ENCODE measurements around the gene MAP7.

MAP7 gene

DNA sequence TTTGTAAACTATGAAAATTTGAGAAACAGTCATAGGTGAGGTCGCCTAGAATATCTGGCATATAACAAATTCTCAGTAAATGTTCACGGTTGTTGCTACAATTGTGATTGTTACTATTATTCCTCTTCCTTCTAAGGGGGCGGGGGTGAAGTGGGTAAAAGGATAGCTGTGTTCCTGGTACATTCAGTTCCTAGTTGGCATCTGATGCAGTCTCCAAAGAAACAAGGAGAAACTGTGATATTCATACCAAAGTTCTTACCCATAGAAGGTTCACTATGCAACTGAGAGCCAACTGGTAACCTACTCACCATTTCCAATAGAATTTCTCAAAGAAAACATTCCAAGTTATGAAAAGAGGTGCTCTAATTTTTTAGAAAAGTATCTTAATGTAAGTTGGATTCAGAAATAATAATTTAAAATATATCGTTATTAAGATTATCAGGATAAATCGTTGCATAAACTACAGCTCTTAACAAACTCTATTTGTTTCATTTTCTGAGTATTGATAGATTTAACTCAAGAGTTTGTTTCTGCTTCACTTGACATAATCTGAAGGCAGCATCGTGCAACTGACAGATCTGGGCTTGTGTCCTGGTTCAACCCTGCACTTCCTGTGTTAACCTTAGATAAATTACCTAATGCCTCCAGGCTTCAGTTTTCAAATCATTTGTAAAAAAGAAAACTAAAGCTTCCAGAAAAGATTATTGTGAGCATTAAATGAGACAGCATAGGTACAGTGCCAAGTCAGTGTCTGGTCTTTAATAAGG lies 13.3 kb upstream of the MAP7 start:
- no peak for DNase-seq

DNA sequence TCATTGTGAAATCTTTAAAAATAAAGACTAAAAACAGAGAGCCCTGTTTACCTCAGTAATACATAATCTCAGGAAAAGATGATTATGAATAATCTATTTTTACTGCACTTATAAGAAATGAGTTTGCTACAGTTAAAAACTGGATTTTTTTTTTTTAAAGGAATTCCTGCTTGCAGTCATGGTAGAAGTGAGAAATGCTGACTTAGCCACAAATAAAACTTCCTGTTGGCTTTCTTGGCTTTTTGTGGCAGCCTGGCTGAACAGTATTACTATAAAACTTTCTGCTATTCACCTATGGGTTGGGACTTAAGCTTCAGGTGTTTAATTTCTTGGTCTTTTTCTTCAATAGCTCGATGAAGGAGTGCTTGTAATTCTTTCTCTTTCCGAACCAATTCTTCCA lies 12.0 kb upstream of the MAP7 start:
- no peak for DNase-seq

DNA sequence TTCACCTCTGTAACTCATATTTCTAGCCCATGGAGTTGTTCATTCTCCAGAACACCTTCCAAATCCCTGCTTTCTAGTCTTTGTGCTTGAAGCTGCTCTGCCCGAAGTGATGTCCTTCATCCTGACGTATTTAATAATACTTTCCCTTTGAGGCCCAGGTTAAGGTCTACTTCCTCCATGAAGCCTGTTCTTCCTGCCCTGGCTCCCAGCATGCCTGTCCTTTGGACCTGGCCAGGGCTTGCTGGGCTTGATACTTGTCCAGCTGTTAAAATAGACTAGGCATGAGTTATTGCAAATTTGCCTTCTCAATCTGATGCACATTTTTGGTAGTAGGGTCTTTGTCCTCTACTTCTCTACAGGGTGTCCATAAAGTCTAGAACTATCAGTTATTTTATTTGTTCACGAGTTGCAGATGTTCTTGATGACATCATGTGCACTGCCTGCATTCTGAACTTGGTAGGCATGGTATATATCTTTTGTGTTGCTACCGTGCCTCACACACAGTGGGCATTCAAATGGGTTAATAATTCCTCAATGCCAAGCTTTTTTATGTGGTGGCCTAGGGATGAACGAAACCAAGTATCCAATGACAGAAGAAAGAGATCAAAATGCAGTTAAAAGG lies 3.1 kb upstream of the MAP7 start:
- DNase-seq, result no peak

DNA sequence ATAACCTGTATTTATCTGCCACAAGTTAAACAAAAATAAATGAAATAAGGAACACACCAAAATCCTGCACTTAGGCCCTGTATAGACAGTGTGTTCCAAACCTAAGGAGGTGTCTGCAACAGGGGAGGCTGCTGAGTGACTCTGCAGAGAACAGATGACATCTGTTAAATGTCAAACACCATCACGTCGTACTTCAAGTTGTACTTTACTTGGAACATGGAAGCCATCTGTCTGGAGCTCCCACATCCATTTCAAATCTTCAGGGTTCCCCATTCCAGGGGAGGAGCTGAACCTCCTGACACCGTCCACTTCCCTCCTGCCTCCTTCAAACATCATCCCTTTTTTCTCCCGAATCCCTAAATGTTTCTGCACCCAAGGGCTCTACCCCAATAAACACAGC lies 1.8 kb upstream of the MAP7 start:
- DNase-seq, result no peak

DNA sequence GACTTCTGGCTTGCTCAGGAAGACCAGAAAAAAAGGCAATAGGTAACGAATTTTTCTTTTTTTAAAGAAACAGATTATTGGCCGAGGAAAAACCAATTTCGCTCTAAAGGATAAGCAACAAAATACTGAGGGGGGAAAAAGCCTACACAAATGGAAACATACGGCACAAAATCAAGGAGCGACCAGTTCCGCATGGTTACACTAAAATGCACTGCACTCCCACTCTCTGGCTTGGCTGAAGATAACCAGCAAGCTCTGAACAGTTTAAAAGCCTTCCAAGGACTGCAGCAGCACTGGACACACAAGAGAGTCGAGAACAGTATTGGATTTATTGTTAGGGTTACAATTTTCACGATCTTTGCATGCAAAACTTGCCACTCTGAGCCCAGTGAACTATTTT lies 881 bp upstream of the MAP7 start:
- no peak for DNase-seq

DNA sequence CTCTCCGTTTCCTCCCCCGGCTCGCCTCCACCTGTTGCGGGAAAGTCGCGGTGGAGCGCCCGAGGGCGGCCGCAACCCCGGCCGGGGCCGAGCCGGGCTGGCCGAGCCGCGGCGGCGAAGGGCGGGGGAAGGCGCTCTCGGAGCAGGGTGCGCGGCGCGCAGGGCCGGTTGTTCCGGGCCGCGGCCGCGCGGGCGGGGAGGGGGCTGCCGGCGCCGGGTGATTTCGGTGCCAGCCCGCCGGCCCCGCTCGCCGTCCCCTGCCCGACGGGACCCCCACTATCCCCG lies 235 bp downstream of the MAP7 start:
- peak; percentile 2 for DNase-seq

DNA sequence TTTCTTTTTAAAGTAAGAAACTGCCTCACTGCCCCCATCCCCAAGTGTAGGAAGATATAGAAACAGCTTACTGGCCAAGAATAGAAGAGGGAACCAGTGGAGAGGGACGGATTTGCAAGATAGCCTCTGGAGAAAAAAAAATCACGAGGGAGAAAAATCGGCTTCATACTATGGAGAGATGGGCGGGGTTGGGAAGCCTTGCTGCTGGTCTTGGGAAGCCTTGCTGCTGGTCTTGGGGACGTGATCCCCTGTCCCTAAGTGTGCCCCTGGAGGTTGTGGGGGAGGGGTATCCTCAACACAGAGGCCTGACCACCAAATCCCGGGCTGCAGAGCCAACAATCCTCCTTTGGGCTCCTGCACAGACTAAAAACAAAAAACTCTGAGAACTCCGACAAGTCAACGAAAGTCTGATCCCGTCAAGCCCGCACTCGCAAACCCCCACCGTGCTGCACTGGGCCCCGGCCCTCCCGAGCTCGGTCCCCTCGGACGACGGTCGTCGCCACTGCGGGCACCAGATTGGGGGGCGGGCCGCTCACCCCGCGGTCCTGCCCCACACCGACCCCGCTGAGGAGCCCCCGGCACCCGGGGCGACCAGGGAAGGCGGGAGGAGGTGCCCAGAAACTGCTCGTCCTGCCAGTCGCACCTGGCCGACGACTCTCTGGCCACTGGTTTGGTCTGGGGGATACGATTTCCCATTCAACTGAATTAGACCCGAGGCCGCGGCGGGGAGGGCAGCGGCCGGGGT lies 750 bp downstream of the MAP7 start:
- no peak for DNase-seq

DNA sequence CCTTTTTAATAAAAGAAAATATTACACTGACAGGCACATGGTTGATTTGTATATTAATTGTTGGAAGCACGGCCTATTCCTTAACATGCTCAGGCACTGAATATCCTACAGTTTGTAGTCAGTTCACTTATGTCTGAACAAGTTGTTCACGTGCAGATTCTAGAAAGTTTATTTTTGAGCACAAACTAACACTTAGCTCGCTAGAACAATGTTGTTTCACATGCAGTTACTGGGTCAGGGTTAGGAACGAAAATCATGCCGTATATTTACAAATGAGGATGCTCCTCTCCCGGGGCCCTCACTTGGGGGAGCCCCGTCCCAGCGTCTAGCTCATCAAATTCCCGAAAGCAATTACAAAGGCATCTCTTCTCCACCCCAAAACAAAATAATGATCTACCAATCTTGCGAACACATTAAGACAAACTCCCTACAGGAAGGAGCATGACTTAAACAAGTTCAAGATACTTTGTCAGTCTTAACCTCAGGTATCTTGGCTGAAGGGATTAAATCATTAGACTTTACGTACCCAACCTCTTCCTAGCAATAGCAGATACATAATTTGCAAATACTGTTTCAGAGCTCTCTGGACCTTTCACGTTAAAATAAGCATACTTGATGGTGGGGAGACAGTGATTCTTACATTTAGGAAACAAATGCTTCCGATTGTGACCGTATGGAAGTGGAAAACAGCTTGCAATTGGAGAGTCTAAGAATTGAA lies 1.5 kb downstream of the MAP7 start:
- DNase-seq, result no peak

DNA sequence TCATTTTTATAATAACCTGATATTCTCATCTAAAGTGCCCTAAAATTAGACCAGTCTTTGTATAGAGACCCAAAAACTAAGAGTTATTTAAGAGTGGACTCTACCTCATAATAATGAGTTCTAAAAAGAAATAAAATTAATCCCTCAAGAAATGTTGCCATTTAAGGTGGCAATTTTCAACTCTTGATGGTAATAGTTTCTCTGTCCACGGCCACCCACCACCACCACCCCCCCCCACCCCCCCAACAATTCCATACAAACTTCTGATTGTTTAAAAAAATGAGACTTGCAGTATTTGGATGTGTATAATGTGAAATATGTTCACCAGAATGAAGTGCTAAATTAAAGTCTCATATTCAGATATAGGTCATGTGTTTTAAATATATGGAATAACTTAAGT lies 2.4 kb downstream of the MAP7 start:
- no peak for DNase-seq

DNA sequence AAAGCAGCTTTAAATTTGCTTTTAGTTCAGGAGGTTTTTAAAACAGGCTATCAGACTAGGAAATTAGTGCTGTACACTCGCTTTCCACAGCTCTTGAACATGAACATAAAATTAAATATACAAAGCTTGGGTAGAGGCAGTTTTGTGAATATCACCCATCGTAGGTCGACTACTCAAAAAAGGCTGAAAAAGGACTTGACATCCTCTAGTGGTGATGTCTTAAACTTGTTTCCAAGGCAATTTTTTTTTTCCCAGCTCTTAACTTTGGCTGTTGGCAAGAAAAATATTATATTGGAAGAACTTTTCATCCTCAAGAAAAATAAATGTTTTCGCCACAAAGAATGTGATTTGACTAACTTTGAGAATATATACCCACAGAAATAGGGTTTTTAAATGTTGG lies 2.9 kb downstream of the MAP7 start:
- no peak for DNase-seq

DNA sequence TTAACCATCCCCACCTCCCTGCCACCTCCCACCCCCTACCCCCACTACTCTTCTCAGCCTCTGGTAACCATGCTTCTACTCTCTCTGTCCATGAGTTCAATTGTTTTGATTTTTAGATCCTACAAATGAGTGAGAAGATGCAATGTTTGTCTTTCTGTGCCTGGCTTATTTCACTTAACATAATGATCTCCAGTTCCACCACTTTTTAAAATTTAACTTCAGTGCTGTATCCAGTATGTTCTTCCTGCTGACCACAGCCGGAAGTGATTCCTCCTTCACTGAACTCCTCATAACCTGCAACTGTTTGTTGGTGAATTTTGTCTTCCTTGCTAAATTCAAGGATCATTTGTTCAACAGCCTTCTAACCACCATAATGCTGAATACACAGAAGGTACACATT lies 3.9 kb downstream of the MAP7 start:
- no peak for DNase-seq

DNA sequence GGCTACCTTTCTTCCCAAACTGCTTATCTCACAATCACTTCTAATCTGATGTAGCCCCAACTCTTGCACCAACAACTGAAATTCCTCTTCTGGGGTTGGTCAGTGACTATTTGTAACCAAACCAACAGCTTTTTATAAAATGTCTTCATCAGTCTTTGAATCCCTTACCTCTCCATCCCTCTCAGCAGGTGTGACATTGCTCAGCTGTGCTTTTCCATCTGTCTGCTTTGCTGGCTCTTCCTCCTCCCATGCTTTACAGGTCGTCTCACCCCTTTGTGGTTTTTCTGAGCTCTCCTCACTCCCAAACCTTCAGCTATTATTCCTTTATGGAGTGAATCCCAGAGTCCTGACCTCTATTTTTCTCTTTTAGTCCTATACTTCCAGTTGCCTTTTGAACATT lies 5.9 kb downstream of the MAP7 start:
- no peak for DNase-seq

DNA sequence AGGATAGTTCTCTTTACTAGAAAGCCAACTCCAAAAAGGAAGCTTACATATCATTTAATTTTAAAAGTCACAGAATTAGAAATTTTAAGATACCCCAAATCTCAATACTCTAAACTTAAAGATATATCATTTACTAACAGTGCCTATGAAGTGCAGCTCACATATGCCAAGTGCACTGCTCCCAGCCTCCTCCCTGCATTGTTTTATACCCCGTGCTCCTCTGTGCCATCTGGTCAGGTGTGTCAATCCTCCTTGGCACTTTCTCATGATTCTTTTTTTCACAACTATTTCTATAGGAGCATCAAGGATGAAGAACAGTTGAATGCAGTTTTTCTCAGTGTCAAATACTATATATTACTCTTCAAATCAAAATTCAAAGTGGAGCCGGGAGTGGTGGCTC lies 8.8 kb downstream of the MAP7 start:
- no peak for DNase-seq

DNA sequence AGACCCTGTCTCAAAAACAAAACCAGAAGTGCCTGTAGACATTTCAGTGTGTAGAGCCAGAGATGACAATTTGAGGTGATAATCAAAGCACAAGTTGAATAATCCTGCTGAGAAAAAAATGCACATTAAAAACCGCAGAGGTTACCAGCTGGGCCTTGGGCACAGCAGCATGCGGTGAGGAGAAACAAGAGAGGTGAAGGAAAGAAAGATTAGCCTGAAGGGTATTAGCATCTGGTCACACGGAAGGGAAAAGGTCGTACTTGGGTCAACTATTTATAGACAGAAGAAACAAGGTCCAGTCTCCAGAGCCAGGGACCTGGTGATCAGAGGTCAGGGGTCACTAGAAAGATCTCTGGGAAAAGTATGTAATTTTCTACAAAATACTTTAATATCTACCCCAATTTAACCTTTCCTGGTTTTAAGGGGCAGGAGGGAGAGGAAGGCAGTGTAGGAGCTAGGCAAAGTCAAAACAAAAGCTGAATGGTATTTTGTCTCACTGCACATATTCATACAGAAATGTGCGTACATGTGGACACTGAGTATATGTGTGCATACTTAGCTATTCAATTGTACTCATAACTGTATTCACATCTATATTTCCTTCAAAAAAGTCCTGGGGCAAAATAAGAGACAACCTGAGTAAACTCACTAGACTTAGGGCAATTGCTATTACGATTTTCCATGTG lies 10.1 kb downstream of the MAP7 start:
- no peak for DNase-seq

DNA sequence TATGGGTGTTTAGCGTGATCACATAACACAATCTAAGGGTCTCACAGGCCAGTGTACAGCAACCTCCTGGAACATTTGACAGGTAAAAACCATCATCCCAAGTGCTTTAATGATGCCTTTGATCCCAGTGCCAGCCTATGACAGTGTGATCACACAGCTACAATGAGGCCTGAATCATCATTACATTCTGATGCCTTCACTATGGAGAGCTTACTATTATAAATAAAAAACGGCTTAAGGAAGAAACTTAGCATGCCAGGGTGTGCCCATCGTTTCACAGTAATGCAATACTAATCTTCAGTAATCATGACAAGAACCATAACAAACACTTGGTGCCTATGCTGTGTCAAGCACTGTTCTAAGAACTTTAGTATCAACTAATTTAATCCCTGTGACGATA lies 11.4 kb downstream of the MAP7 start:
- DNase-seq, result no peak

DNA sequence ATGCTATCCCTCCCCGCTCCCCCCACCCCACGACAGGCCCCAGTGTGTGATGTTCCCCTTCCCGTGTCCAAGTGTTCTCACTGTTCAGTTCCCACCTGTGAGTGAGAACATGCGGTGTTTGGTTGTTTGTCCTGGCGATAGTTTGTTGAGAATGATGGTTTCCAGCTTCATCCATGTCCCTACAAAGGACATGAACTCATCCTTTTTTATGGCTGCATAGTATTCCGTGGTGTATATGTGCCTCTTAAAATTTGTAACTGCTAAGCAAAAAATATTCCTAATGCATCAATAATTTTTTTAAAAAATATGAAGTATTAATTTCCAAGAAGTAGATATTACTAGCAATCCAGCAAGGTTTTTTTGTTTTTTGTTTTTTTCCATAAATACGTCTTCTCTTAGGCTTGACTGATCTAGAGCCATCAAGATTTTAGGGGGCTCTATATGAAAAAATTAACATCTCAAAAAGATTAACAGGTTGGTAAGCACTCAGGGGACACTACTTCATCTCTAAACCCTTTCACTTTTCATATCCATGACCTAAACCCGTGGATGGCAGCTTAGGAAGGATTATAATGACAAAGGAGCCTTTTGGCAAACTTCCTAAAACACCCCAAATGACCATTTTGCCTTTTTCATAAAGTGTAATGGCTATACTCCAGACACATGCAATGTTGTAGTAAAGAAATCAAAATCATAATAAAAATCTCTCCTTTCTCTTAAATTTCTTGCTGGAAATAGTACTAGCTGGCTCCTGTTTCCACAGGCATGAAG lies 14.2 kb downstream of the MAP7 start:
- no peak for DNase-seq

DNA sequence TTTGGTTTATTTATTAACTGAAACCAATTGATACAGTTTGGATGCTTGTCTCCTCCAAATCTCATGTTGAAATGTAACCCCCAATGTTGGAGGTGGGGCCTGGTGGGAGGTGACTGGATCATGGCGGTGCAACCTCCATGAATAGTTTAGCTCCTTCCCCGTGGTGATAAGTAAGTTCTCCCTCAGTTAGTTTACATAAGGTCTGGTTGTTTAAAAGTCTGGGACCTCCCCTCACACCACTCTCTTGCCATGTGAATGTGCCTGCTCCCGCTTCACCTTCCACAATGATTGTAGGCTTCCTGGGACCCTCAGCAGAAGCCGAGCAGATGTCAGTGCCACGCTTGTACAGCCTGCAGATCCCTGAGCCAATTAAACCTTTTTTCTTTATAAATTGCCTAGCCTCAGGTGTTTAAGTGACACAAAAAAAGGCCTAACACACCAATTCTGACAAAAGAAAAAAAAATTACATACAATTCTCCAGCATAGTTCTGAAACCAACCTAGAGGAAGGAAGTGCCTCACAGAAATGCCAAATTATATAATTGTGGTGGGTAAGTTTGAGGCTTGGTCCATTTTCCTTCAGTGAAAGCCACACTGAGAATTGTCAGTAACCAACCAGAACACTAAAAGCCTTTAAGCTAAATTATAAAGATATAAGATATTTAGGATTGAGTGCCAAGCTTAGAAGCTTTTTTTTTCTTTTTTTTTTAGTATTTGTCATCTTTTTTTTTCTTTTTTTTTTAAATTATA lies 15.0 kb downstream of the MAP7 start:
- DNase-seq, result no peak

DNA sequence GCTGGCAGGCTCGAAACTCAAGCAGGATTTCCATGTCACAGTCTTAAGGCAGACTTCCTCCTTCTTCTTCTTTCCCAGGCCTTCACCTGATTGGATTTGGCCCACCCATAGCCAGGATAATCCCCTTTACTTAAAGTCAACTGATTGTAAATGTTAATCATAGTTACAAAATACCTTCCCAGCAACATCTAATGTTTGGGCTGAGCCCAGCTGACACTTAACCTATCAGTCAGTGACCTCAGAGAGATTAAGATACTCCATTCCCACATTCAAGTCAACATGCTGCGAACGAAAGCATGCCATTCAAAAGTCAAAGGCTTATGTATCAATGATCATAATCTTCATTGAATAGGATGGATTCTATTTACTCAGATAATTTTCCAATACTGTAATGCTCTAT lies 16.0 kb downstream of the MAP7 start:
- no peak for DNase-seq

DNA sequence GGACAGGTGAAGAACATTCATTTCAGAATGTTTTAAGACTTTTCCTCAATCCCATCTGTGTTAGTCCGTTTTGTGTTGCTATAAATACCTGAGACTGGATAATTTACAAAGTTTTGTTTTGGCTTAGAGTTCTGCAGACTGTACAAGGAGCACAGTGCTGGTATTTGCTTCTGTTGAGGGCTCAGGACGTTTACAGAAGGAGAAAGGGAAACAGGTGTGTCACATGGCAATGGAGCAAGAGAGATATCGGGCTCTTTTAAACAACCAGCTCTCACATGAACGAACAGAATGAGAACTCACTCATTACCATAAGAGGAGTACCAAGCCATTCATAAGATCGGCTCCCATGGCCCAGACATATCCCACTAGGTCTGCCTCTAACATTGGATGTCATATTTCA lies 16.7 kb downstream of the MAP7 start:
- no peak for DNase-seq

DNA sequence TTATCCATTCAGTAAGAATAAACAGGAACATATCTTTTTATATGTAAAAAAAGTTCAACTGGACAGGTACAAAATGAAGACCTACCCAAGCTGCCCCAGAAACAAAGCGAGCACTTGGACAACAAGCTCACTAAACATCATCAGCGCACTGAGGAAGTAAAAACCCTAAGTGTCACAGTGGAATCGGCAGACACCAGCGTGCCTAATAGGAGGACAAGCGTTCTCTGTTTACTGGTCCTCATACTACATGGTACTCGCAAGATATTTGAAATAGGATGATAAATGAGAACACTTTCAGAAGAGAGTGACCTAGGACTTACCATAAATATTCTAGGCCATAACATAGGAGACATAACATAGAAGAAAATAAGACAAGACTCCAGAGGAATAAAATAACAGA lies 18.2 kb downstream of the MAP7 start:
- DNase-seq, result no peak

DNA sequence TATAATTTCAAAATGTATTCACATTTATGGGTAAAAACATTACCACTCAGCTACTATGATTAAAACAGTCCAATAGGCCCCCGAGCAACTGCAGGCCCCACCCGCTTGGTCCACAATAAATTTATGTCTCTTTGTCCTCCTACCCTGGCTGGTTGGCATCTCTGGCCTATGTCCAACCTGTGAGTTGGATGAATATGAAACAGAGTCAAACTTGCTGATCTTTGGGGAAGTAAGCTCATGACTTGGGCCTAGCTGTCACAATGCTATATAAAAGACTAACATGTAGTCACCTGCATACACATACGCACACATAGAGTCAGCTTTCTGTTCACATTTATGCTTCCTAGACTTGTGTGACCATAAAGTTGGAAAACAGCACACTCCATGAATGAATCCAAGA lies 20.5 kb downstream of the MAP7 start:
- DNase-seq, result no peak

DNA sequence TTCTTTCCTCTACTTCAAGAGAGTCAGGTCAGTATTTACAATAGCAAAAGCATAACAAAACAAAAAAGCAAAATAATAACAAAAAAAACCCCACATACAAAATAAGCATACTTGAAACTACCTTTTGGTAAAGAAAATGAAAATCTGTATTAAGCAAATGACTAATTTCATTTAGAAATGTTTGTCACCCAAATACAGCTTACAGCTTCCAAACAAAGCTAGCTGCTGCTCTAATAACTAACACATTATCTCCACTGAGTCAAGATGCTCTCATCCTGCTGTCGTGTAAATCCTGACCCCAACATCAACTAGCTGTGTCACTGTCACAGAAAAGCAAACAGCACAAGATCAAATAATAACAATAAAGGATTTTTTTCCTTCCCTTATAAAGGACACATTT lies 21.7 kb downstream of the MAP7 start:
- DNase-seq, result no peak

Data from effector CD4-positive, alpha-beta T cell (primary cell).